Bone marrow (tissue), 2 donors: ENCODE measurements around the gene PRMT1.

Source experiments
- DNase-seq, 2 donors: peaks; one replicate each; lab custom pipeline; 2025; lab: John Stamatoyannopoulos, UW

Gene PRMT1

DNA sequence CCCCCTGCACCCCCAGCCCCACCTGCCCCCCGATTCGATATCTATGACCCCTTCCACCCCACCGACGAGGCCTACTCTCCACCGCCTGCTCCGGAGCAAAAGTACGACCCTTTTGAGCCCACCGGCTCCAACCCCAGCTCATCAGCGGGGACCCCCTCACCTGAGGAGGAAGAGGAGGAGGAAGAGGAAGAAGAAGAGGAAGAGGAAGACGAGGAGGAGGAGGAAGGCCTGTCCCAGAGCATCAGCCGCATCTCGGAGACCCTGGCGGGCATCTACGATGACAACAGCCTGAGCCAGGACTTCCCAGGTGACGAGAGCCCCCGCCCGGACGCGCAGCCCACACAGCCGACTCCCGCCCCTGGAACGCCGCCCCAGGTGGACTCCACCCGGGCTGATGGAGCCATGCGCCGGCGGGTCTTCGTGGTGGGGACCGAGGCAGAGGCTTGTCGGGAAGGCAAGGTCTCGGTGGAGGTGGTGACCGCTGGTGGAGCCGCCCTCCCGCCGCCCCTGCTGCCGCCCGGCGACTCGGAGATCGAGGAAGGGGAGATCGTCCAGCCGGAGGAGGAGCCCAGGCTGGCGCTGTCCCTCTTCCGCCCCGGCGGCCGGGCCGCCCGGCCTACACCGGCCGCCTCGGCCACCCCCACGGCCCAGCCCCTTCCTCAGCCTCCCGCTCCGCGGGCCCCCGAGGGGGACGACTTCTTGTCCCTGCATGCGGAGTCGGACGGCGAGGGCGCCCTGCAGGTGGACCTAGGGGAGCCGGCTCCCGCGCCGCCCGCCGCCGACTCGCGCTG, 25.8 kb upstream of the PRMT1 start:
- no peak for DNase-seq

- DNase-seq = no peak
Observed at GRCh38 chr19:49651820-49652550, 25.1 kb upstream of the PRMT1 start.

DNA sequence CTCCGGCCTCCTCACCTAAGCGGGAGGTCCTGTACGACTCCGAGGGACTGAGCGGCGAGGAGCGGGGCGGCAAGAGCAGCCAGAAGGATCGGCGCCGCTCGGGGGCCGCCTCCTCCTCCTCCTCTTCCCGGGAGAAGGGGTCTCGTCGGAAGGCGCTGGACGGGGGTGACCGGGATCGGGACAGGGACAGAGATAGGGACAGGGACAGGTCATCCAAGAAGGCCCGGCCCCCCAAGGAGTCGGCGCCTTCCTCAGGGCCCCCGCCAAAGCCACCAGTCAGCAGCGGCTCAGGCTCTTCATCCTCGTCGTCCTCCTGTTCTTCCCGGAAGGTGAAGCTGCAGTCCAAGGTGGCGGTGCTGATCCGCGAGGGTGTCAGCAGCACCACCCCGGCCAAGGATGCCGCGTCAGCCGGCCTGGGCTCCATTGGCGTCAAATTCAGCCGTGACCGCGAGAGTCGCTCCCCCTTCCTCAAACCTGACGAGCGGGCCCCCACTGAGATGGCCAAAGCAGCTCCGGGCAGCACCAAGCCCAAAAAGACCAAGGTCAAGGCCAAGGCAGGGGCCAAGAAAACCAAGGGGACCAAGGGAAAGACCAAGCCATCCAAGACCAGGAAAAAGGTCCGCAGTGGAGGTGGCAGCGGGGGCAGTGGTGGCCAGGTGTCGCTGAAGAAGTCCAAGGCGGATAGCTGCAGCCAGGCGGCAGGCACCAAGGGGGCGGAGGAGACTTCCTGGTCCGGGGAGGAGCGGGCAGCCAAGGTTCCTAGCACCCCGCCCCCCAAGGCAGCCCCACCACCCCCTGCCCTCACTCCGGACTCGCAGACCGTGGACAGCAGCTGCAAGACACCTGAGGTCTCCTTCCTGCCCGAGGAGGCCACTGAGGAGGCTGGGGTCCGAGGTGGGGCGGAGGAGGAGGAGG, 24.3 kb upstream of the PRMT1 start:
- no peak for DNase-seq

DNA sequence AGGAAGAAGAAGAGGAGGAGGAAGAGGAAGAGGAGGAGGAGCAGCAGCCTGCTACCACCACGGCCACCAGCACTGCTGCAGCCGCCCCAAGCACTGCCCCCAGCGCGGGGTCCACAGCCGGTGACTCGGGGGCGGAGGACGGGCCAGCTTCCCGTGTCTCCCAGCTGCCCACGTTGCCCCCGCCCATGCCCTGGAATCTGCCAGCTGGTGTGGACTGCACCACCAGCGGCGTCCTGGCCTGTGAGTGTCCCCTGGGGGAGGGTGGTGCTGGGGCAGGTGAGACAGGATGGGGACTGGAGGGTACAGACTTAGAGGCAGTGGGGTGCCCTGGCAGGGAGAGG, 23.6 kb upstream of the PRMT1 start:
- no peak for DNase-seq

- no peak for DNase-seq
Observed at GRCh38 chr19:49654581-49654980, 22.5 kb upstream of the PRMT1 start.

- no peak for DNase-seq
Observed at GRCh38 chr19:49655570-49656455, 21.3 kb upstream of the PRMT1 start.

DNA sequence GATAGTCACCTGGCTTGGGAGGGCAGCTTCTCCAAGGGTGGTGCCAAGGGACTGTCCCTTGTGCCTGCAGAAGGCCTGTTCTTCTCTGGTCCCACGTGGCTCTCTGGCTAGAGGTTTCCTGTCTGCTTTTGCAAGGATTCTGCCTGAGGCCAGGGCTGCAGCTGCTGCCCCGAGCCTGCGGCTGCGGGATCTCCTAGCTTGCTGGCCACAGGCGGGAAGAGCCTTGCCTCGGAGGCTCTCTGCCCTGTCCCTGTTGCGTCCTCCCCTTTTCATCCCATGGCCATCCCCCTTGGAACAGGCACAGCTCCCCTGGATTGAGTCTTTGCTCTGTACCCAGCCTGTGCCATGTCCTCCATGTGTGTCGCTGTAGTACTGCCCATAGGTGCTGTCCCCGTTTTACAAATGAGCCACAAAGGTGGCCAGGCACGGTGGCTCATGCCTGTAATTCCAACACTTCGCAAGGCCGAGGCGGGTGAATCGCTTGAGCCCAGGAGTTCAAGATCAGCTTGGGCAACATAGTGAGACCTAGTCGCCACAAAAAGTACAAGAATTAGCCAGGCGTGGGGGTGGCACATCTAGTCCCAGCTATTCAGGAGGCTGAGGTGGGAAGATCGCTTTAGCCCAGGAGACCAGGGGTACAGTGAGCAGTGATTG, 20.5 kb upstream of the PRMT1 start:
- no peak for DNase-seq

DNA sequence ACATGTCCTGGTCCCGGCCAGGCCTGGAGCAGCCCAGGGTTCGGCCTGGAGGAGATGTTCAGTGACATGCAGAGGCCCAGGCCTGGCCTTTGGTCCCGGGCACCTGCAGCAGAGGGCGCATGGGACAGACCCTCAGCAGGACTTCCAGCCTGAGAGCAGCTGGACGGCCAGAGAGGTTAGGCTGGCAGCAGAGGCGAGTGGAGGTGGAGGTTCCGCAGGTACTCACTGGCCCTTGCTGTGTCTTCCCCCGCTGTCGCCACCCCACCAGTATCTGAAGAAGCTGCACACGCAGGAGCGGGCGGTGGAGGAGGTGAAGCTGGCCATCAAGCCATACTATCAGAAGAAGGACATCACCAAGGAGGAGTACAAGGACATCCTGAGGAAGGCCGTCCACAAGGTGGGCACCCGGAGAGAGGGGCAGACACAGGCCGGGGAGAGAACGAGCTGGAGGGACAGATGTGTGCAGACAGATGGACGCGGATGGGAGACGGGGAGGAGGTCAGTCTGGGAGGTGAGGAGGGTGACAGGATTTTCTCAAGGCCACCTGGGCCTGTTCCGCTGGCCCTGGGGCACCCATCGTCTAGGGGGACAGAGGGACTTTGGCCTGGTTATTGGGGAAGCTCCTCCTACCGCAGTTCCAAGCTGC, 19.5 kb upstream of the PRMT1 start:
- no peak for DNase-seq

DNA sequence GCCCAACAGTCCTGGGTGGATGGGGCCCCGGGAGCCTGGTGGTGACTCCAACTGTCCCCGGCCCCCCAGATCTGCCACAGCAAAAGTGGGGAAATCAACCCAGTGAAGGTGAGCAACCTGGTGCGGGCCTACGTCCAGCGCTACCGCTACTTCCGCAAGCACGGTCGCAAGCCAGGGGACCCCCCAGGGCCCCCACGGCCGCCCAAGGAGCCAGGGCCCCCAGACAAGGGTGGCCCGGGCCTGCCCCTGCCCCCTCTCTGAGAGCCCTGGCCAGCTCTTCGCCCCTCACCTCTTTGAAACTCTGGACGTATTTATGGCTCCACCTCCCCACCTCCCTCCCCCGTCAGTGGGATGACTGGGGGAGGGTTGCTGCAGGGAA, 18.9 kb upstream of the PRMT1 start:
- DNase-seq = no peak

GRCh38 chr19:49658566-49659442, 18.3 kb upstream of the PRMT1 start:
- no peak for DNase-seq

- no peak for DNase-seq
Observed at GRCh38 chr19:49660338-49660961, 16.6 kb upstream of the PRMT1 start.

DNA sequence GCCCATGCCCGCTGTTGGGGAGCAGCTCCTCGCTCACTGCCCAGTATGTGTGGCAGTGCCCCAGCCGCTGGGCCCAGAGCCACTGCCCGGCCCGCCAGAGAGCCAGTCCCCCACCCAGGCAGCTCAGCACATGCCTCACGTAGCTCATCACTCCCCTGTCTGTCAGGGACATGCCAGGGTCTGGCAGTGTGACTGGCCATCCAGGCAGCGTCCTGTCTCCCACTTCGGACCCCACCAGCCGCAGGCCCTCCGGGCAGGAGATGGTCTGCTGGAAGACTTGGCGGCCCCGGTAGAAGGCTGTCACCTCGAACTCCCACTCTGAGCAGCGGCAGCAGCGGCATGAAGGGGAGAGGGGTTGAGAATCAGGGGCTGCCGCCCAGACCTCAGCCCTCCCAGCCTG, 15.1 kb upstream of the PRMT1 start:
- DNase-seq = no peak

DNA sequence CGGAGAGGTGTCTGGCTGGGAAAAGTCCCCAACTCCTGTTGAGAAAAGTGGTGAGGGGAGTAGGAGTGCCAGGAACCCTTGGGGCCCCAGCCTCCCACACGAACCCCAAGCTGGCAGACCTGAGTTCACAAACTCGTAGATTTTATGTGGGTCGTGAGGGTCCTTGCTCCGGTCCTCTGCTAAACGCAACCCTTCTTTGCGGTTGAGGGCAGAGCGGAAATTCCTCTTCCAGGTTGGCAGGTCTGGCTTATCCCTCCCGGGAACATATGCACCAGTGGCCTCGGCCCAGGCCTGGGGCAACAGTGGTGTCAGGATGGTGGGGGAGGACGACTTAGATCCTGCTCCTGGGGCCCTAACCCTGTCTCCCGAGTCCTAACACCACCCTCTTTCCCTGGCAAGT, 13.8 kb upstream of the PRMT1 start:
- no peak for DNase-seq

DNA sequence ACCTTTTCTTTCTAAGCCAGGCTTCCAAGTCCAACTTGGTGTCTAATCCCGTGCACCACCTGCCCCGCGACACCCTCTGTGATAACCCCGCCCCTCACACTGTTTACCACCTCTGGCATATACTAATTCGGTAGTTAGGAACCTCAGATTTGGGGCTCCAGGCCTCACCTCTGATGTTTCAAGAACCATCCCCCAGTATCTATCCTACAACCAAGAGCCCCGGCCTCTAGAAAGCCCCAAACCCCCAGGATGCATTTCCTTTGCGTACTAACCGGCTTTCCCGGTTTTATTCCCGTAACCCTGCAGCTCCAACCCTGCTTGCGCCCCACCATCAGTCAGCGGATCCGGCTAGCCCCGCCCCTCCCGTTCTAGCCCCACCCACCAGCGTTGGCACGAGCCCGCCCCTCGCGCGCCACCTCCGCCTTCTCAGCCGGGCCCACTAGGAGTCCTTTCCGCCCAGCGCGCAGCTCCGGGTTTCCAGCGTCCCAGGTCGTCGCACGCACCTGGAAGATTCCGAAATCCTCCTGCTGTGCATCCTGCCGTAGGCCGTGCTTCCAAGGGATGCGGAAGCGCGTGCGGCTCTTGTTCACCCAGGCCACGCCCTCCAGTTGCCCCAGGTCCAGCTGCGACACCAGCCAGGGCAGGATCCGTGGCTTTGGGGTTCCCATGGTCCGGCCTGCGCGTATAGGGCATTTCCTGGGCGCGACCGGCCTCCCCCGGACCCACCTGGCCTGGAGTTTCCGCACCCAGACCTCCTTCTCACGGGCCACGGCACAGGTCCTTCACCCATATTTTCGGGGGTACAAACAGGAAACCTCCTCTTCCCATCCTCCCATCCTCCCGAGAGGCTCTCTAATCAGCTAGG, 12.7 kb upstream of the PRMT1 start:
- DNase-seq = peak; percentile 35 to 74

DNA sequence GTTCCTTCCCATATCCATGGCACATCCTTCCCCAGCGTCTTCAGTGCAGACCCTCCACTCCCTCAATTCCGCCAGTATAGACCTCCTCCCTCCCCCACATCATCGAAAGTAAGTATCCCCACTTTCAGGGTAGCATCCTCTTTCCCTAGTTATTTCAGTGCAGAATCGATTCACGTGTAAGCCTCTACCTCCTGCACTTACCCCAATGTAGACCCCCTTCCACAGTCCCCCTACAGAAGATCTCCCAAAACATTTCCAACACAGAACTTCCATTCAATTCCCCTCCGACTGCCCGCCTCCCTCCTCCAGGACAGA, 12.1 kb upstream of the PRMT1 start:
- no peak for DNase-seq

GRCh38 chr19:49665351-49666119, 11.5 kb upstream of the PRMT1 start, which contains the start of the genes BCL2L12 and IRF3:
TSS of gene BCL2L12 (plus strand) at chr19:49665933. CDS start at chr19:49666693, 760 bp downstream.
TSS of gene IRF3 (minus strand) at chr19:49665857. CDS start at chr19:49664838, 1,019 bp downstream.
- peak; percentile 90 to 91 for DNase-seq

DNA sequence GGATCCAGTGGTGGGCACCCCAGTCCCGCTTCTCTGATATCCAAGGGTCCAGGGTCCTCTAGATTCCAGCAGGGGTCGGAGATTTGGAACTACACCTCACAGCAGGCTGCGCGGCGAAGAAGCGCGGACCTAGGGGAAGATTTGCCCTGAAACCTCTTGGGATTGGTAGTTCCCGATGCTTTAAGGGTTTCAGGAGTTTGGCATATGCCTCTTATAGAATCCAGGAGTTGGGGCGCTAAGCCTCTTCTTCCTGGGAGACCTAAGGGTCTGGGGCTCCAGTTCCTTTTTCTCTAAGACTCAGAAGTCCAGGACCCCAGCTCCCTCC, 11.0 kb upstream of the PRMT1 start:
- no peak for DNase-seq
